B cell (primary cell): Measurements from ENCODE around the gene KCNJ18. TPM values are rescaled to one million over a fixed set of nuclear protein-coding genes. Genes with fewer than 3 reads are reported as not detected.
"Not testable (repeated sequence)": the region's sequence is repeated elsewhere in the genome, so short reads cannot be mapped to it uniquely, and the experiment has no call there.

Experiments
- ATAC-seq: fragments of 200-7000 bp; cut with Tn5 transposase; one replicate; pipeline ENCODE4 v1.10.0; 2021; ENCODE audit warnings: low read depth, mild to moderate bottlenecking, moderate number of reproducible peaks, moderate library complexity
- CTCF ChIA-PET: fragments of 350-600 bp; sonication (Branson Sonifier 250); formaldehyde crosslinking; loops from one replicate; lab custom pipeline; 2021; ENCODE audit warnings: antibody characterized with exemption, inconsistent platforms; lab: Charles Lee
- POLR2A ChIA-PET: fragments of 350-600 bp; sonication (Branson Sonifier 250); formaldehyde crosslinking; loops from one replicate; lab custom pipeline; 2021; ENCODE audit warnings: antibody characterized with exemption; lab: Charles Lee
- DNase-seq: peaks from one replicate; pipeline ENCODE4 v3.0.0; 2013
- H2AFZ ChIP-seq: 2 replicates; pipeline ENCODE4 v1.6.1; 2012; ENCODE audit warnings: mild to moderate bottlenecking, low read depth, low read length; ENCODE audit not compliant: insufficient read depth, poor library complexity, severe bottlenecking
- H3K27ac ChIP-seq, 2 donors: 1 replicate in 1 of 2; 2 replicates in 1 of 2; pipeline ENCODE4 v1.5.1; 2012 to 2013; ENCODE audit warnings: low read length in 2 of 2, mild to moderate bottlenecking in 2 of 2, moderate library complexity in 1 of 2
- H3K27me3 ChIP-seq, 4 experiments: fragments of 200-600 bp in 1 of 4; sonication (generic) in 1 of 4; replicated peaks in 1 of 4; 1 replicate in 2 of 4; 2 replicates in 2 of 4; pipeline versions ENCODE4 v1.6.1 to v1.7.0; 2013 to 2016; ENCODE audit warnings: low read length in 3 of 4, mild to moderate bottlenecking in 2 of 4, mixed read lengths in 1 of 4, moderate library complexity in 1 of 4; ENCODE audit not compliant: insufficient read depth in 4 of 4, control insufficient read depth in 3 of 4; ENCODE audit errors: control extremely low read depth in 1 of 4
- H3K36me3 ChIP-seq, 2 experiments: replicated peaks in 1 of 2; 1 replicate in 1 of 2; 2 replicates in 1 of 2; pipeline versions ENCODE4 v1.6.1 to v1.7.1; 2013; ENCODE audit warnings: low read length in 1 of 2; ENCODE audit not compliant: insufficient read depth in 2 of 2, control insufficient read depth in 1 of 2; ENCODE audit errors: control extremely low read depth in 1 of 2, extremely low read depth in 1 of 2
- H3K4me1 ChIP-seq, 2 donors: fragments of 200-600 bp in 1 of 2; sonication (generic) in 1 of 2; 1 replicate in 1 of 2; 2 replicates in 1 of 2; pipeline versions ENCODE4 v1.5.1 to v1.6.1; 2013 to 2017; ENCODE audit warnings: low read length in 2 of 2; ENCODE audit not compliant: control insufficient read depth in 2 of 2, insufficient read depth in 2 of 2
- H3K4me2 ChIP-seq: replicated peaks from 2 replicates; pipeline ENCODE3; 2012; ENCODE audit warnings: mild to moderate bottlenecking, low read depth, low read length; ENCODE audit not compliant: poor library complexity, severe bottlenecking
- H3K4me3 ChIP-seq, 5 experiments: fragments of 200-600 bp in 1 of 5; sonication (generic) in 1 of 5; 1 replicate in 3 of 5; 2 replicates in 2 of 5; pipeline versions ENCODE4 v1.5.1 to v1.7.0; 2011 to 2016; ENCODE audit warnings: low read length in 4 of 5, mild to moderate bottlenecking in 4 of 5, low read depth in 2 of 5, control low read depth in 1 of 5, moderate library complexity in 1 of 5; ENCODE audit not compliant: insufficient read depth in 1 of 5; ENCODE audit errors: control extremely low read depth in 1 of 5, extremely low read depth in 1 of 5
- H3K79me2 ChIP-seq: fragments of 200-600 bp; sonication (generic); one replicate; pipeline ENCODE4 v1.6.0; 2016; ENCODE audit warnings: low read length; ENCODE audit not compliant: control insufficient read depth, insufficient read depth
- H3K9ac ChIP-seq: fragments of 200-600 bp; sonication (generic); 2 replicates; pipeline ENCODE4 v1.6.1; 2017; ENCODE audit warnings: mild to moderate bottlenecking, low read length, moderate library complexity
- H3K9me3 ChIP-seq, 3 donors: one replicate each; pipeline versions ENCODE4 v1.6.1 to v1.7.1; 2013; ENCODE audit warnings: low read length in 2 of 3; ENCODE audit not compliant: control insufficient read depth in 2 of 3, insufficient read depth in 1 of 3; ENCODE audit errors: control extremely low read depth in 1 of 3
- H4K20me1 ChIP-seq: 2 replicates; pipeline ENCODE4 v1.6.0; 2012; ENCODE audit warnings: mild to moderate bottlenecking, low read length; ENCODE audit not compliant: insufficient read depth, control insufficient read depth, poor library complexity, severe bottlenecking
- H3K27ac Mint-ChIP-seq: one replicate; pipeline ENCODE4 v1.8.0; 2021; ENCODE audit warnings: mixed read lengths
- H3K27me3 Mint-ChIP-seq: one replicate; pipeline ENCODE4 v1.8.0; 2021; ENCODE audit warnings: mixed read lengths
- H3K4me1 Mint-ChIP-seq: one replicate; pipeline ENCODE4 v1.8.0; 2021; ENCODE audit warnings: mixed read lengths
- H3K4me3 Mint-ChIP-seq: one replicate; pipeline ENCODE4 v1.8.0; 2021; ENCODE audit warnings: mixed read lengths
- H3K9me3 Mint-ChIP-seq: one replicate; pipeline ENCODE4 v1.8.0; 2022; ENCODE audit warnings: mixed read lengths; ENCODE audit not compliant: insufficient read depth
- CTCF ChIP-seq: fragments of 200-600 bp; IDR thresholded peaks from one replicate; pipeline ENCODE4 v1.8.0; 2022; ENCODE audit warnings: antibody characterized with exemption, mild to moderate bottlenecking
- EZH2 ChIP-seq: IDR thresholded peaks from 2 replicates; pipeline ENCODE4 v1.6.1; 2012; ENCODE audit warnings: borderline replicate concordance, low read depth, mild to moderate bottlenecking, moderate library complexity, low read length; ENCODE audit not compliant: insufficient read depth, poor library complexity, severe bottlenecking
- WGBS: methylation state at CpG from one replicate; pipeline ENCODE4 v1.1.5; 2013; ENCODE audit warnings: missing lambda C conversion rate; ENCODE audit not compliant: insufficient coverage; 5-methylcytosine and 5-hydroxymethylcytosine counted together
- intact Hi-C: fragments of 100-400 bp; cut with micrococcal nuclease; formaldehyde crosslinking; loops from one replicate; pipeline ENCODE4 v1.10.0; 2022
- polyA plus RNA-seq: library from polyadenylated mRNA; depleted of rRNA; stranded (reverse); fragments of >200 nt; gene quantifications from 2 replicates; pipeline ENCODE4 v1.2.3, GENCODE V29; 2012
- total RNA-seq, 2 donors: library from RNA; stranded (reverse); fragments of 120-200 nt in 1 of 2; gene quantifications; 1 replicate in 1 of 2; 2 replicates in 1 of 2; pipeline versions ENCODE4 v1.2.3 to v1.2.4, GENCODE V29; 2013 to 2022

Gene KCNJ18
- total and polyA plus RNA-seq, 2 donors (not counting 1 experiment from before 2014, with no cell fraction given): not detected

GRCh38 chr17:21705021-21705601, 12.8 kb downstream of the KCNJ18 start:
- TF ChIP-seq CTCF (no peak), EZH2 (no peak)
- peaks cover 2% of the 10 kb centered on the region for H3K9me3 Mint-ChIP-seq
- no peak overlapping the region for H3K4me3 Mint-ChIP-seq
- no peaks in the 10 kb centered on the region for H4K20me1 ChIP-seq
- no peak overlapping the region for H3K4me3 ChIP-seq
- H3K9me3 ChIP-seq: peaks cover 0 to 26% (median 0%) of the 10 kb centered on the region in 3 donors
- H3K4me1 ChIP-seq: no peaks in the 10 kb centered on the region
- H3K79me2 ChIP-seq: no peaks in the 10 kb centered on the region
- no peaks in the 10 kb centered on the region for H3K27me3 Mint-ChIP-seq
- ATAC-seq (no peak), DNase-seq (no peak)
- 87% methylated on average over 13 of the region's 13 CpGs for WGBS
- ChIA-PET CTCF (no interaction called here), POLR2A (no interaction called here)
- H3K36me3 ChIP-seq: no peaks in the 10 kb centered on the region
- no peak overlapping the region for H3K27ac Mint-ChIP-seq
- no peak overlapping the region for H2AFZ ChIP-seq
- H3K27ac ChIP-seq: no peak overlapping the region
- H3K27me3 ChIP-seq: no peaks in the 10 kb centered on the region
- no peak overlapping the region for H3K4me2 ChIP-seq
- no peak overlapping the region for H3K9ac ChIP-seq
- intact Hi-C loops: no loop called here
- no peaks in the 10 kb centered on the region for H3K4me1 Mint-ChIP-seq

- H2AFZ ChIP-seq, H3K27ac ChIP-seq, ATAC-seq, H3K4me2 ChIP-seq, POLR2A ChIA-PET, H3K4me1 ChIP-seq, H3K4me3 ChIP-seq, intact Hi-C loops, H3K36me3 ChIP-seq, DNase-seq, CTCF ChIA-PET, H3K27me3 ChIP-seq, H3K79me2 ChIP-seq, H3K4me3 Mint-ChIP-seq, H3K4me1 Mint-ChIP-seq, H3K27me3 Mint-ChIP-seq, H4K20me1 ChIP-seq, H3K9ac ChIP-seq, H3K27ac Mint-ChIP-seq, H3K9me3 Mint-ChIP-seq: not testable (repeated sequence)
- 77% methylated on average over 6 of the region's 6 CpGs for WGBS
- H3K9me3 ChIP-seq: peaks cover 0 to 26% (median 0%) of the 10 kb centered on the region in 3 donors
Observed at GRCh38 chr17:21705746-21706145, 13.4 kb downstream of the KCNJ18 start.

GRCh38 chr17:21706546-21706945, 14.2 kb downstream of the KCNJ18 start:
- H3K27me3 Mint-ChIP-seq, H3K27ac Mint-ChIP-seq, H2AFZ ChIP-seq, ATAC-seq, H3K27me3 ChIP-seq, intact Hi-C loops, H3K9ac ChIP-seq, H3K4me3 Mint-ChIP-seq, POLR2A ChIA-PET, H3K79me2 ChIP-seq, H3K27ac ChIP-seq, H3K4me3 ChIP-seq, H3K9me3 Mint-ChIP-seq, H3K4me1 Mint-ChIP-seq, H3K4me1 ChIP-seq, H3K4me2 ChIP-seq, DNase-seq, CTCF ChIA-PET, H4K20me1 ChIP-seq, H3K36me3 ChIP-seq: not testable (repeated sequence)
- peaks cover 0 to 29% (median 0%) of the 10 kb centered on the region in 3 donors for H3K9me3 ChIP-seq
- WGBS: 88% methylated on average over 5 of the region's 7 CpGs
